KOPT-K1 (cell line): Measurements from ENCODE around the gene EXOC6B.
"Not testable (repeated sequence)": the region's sequence is repeated elsewhere in the genome, so short reads cannot be mapped to it uniquely, and the experiment has no call there.

Source experiments
- H3K27ac ChIP-seq: fragments of 200-600 bp; sonication (generic); 2 replicates; pipeline ENCODE4 v1.5.1; 2016; ENCODE audit warnings: antibody characterized with exemption, mild to moderate bottlenecking, low read depth, low read length; ENCODE audit not compliant: poor library complexity, severe bottlenecking
- H3K36me3 ChIP-seq: fragments of 200-600 bp; sonication (generic); 2 replicates; pipeline ENCODE4 v1.5.1; 2017; ENCODE audit warnings: antibody characterized with exemption, mild to moderate bottlenecking, low read length, moderate library complexity; ENCODE audit not compliant: insufficient read depth
- H3K9me3 ChIP-seq: fragments of 200-600 bp; sonication (generic); 2 replicates; pipeline ENCODE4 v1.5.1; 2017; ENCODE audit warnings: antibody characterized with exemption, low read length, mild to moderate bottlenecking; ENCODE audit not compliant: insufficient read depth, poor library complexity, severe bottlenecking

Gene EXOC6B

GRCh38 chr2:72535586-72535985, 290.2 kb downstream of the EXOC6B start:
- H3K36me3 ChIP-seq, H3K9me3 ChIP-seq, H3K27ac ChIP-seq: not testable (repeated sequence)

- no peak overlapping the region for H3K27ac ChIP-seq
- H3K36me3 ChIP-seq = no peaks in the 10 kb centered on the region
- no peaks in the 10 kb centered on the region for H3K9me3 ChIP-seq
These were observed 292.1 kb downstream of the EXOC6B start for GRCh38 chr2:72533765-72534164.

- Histone ChIP-seq H3K36me3 (no peaks in the 10 kb centered on the region), H3K27ac (no peak overlapping the region), H3K9me3 (no peaks in the 10 kb centered on the region)
These were observed 298.4 kb downstream of the EXOC6B start for GRCh38 chr2:72527424-72527823.

- Histone ChIP-seq H3K9me3 (no peaks in the 10 kb centered on the region), H3K27ac (no peak overlapping the region), H3K36me3 (no peaks in the 10 kb centered on the region)
These were observed 299.2 kb downstream of the EXOC6B start for GRCh38 chr2:72526623-72527022.

DNA sequence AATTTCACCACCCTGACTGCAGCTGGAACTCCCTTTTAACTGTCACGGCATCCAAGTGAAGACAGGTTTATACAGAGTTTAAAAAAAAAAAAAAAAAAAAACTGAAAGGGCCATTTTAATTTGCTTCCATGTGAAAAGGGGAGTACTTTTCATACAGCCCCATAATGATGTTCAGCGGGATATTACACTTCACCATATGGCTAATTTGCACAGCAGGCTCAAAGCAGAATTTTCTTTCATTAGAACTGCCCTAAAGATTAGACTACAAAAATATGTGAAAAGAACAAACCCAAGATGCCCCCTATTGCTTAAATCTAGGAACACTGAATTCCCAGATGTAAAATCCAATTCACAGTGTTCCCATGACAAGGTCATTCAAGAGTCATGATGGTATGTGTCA, 301.8 kb downstream of the EXOC6B start:
- Histone ChIP-seq H3K27ac (no peak overlapping the region), H3K36me3 (no peaks in the 10 kb centered on the region), H3K9me3 (no peaks in the 10 kb centered on the region)

DNA sequence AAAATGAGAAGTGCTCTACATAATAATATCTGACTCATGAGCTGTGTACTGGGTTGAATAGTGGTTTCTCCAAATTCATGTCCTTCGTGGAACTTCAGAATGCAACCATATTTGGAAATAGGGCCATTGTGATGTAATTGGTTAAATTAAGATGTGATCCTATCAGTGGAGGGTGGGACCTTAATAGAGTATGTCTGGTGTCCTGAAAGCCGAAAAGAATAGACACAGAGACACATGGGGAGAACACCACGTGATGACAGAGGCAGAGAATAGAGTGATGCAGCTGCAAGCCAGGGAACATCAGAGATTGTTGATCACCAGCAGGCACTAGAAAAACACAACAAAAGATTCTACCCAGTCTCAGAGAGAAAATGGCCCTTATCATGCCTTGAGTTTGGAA, 310.1 kb downstream of the EXOC6B start:
- H3K36me3 ChIP-seq = no peaks in the 10 kb centered on the region
- H3K27ac ChIP-seq = no peak overlapping the region
- H3K9me3 ChIP-seq = no peaks in the 10 kb centered on the region

GRCh38 chr2:72513011-72513410, 312.8 kb downstream of the EXOC6B start:
- no peak overlapping the region for H3K27ac ChIP-seq
- no peaks in the 10 kb centered on the region for H3K36me3 ChIP-seq
- no peaks in the 10 kb centered on the region for H3K9me3 ChIP-seq

- Histone ChIP-seq H3K36me3 (no peaks in the 10 kb centered on the region), H3K27ac (no peak overlapping the region), H3K9me3 (no peaks in the 10 kb centered on the region)
These were observed 313.5 kb downstream of the EXOC6B start for GRCh38 chr2:72512376-72512775.

- Histone ChIP-seq H3K27ac (no peak overlapping the region), H3K9me3 (no peaks in the 10 kb centered on the region), H3K36me3 (no peaks in the 10 kb centered on the region)
These were observed 313.9 kb downstream of the EXOC6B start for GRCh38 chr2:72511906-72512305.

GRCh38 chr2:72497763-72498162, 328.1 kb downstream of the EXOC6B start:
- Histone ChIP-seq H3K36me3 (no peaks in the 10 kb centered on the region), H3K27ac (no peak overlapping the region), H3K9me3 (no peaks in the 10 kb centered on the region)

GRCh38 chr2:72496479-72496878, 329.4 kb downstream of the EXOC6B start:
- H3K36me3 ChIP-seq = no peaks in the 10 kb centered on the region
- H3K9me3 ChIP-seq = no peaks in the 10 kb centered on the region
- H3K27ac ChIP-seq = no peak overlapping the region

GRCh38 chr2:72494392-72494791, 331.4 kb downstream of the EXOC6B start:
- Histone ChIP-seq H3K36me3 (no peaks in the 10 kb centered on the region), H3K27ac (no peak overlapping the region), H3K9me3 (no peaks in the 10 kb centered on the region)

DNA sequence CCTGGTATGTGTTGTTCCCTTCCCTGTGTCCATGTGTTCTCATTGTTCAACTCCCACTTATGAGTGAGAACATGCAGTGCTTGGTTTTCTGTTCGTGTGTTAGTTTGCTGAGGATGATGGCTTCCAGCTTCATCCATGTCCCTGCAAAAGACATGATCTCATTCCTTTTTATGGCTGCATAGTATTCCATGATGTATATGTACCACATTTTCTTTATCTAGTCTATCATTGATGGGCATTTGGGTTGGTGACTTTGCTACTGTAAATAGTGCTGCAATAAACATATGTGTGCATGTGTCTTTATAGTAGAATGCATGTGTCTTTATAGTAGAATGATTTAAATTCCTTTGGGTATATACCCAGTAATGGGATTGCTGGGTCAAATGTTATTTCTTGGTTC, 341.2 kb downstream of the EXOC6B start:
- not testable (repeated sequence) for H3K9me3 ChIP-seq, H3K27ac ChIP-seq, H3K36me3 ChIP-seq

DNA sequence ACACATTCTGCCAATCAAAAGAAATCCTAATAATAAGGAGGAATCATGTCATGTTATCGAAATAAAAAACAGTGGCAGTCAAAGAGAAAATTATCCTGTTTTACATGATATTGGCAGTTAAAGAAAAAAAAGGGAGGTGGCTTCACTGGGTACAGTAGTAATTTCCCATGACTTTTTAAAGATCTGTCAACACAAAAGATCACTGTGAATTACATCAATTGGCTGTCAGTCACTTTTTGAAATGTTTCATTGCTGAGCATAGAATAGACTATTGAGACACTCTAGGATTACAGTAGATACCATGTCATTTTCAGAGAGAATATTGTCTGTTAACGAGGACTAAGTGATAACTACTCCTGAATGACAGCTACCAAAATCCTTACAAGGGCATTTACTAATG, 342.5 kb downstream of the EXOC6B start:
- H3K36me3 ChIP-seq = no peaks in the 10 kb centered on the region
- H3K9me3 ChIP-seq = no peaks in the 10 kb centered on the region
- no peak overlapping the region for H3K27ac ChIP-seq

- Histone ChIP-seq H3K9me3 (peaks cover 23% of the 10 kb centered on the region), H3K27ac (no peak overlapping the region), H3K36me3 (no peaks in the 10 kb centered on the region)
These were observed 350.6 kb downstream of the EXOC6B start for GRCh38 chr2:72475246-72475645.

DNA sequence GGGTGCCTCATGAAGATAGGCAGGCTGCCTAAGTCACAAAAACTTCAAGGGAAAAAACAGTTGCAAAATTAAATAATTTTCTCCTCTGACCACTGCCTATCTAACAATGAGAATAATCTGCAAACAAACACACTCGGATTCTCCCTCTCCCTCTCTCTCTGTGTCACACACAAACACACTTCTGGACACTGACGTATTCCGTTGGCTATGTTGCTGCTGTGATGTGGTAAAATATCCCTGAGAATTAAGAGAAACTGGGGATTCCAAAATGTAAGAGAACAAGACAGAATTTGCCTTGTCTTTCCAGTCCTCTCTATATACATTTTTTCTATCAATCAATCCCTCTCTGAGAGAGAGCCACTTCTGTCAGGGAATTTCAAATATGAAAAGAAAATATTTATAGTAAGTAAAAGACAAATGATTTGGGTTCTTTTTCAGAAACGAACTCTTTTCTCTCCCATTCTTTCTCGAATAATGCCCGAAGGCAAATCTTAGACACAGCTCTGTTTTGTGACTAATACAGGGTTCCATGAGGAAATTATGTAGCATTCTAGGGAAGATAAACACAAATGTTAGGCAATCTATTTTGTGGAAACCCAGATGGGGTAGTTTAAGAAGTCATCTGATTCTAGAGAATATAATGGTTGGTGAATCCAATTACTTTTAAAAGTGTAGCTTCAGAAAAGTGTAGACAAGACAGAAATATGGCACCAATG, 367.9 kb downstream of the EXOC6B start:
- Histone ChIP-seq H3K27ac (no peak overlapping the region), H3K36me3 (no peaks in the 10 kb centered on the region), H3K9me3 (peaks cover 6% of the 10 kb centered on the region)
